Measurements from ENCODE around the gene TMEM256.
"Not testable (repeated sequence)": the region's sequence is repeated elsewhere in the genome, so short reads cannot be mapped to it uniquely, and the experiment has no call there.

TMEM256 gene

DNA sequence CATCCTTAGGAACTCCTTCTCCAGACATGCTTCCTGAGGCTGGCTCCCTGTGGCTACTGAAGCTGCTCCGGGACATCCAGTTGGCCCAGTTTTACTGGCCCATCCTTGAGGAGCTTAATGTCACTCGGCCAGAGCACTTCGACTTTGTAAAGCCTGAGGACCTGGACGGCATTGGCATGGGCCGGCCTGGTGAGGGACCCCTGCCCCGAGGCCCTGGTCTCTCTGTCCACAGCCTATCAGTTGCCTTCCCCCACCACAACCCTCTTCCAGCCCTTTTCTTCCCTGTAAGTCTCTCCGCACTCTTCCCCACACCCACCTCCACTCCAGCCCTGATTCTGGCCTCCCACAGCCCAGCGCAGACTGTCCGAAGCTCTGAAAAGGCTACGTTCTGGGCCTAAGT is 21.0 kb downstream of the TMEM256 start:
- no peak for DNase-seq

GRCh38 chr17:7380855-7381683 is 22.8 kb downstream of the TMEM256 start, which contains the start of gene TNK1:
TNK1 (plus strand) TSS chr17:7381089; CDS start chr17:7382927, 1,838 bp downstream.
- no peak for DNase-seq

GRCh38 chr17:7380321-7380720 is 23.6 kb downstream of the TMEM256 start:
- no peak for DNase-seq

- no peak for DNase-seq
Measured at GRCh38 chr17:7379134-7379533, 24.8 kb downstream of the TMEM256 start.

DNA sequence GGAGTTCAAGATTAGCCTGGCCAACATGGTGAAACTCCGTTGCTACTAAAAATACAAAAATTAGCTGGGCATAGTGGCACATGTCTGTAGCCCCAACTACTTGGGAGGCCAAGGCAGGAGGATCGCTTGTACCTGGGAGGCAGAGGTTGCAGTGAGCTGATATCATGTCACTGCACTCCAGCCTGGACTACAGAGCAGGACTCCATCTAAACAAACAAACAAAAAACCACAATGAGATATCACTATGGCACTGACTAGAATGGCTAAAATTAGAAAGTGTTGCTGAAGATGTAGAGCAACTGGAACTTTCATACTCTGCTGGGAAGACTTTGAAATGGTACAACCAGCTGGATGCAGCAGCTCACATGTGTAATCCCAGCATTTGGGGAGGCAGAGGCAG is 29.5 kb downstream of the TMEM256 start:
- no peak for DNase-seq

- DNase-seq = no peak
Measured at GRCh38 chr17:7370853-7371252, 33.0 kb downstream of the TMEM256 start.

- no peak for DNase-seq
Measured at GRCh38 chr17:7369825-7370224, 34.1 kb downstream of the TMEM256 start.

DNA sequence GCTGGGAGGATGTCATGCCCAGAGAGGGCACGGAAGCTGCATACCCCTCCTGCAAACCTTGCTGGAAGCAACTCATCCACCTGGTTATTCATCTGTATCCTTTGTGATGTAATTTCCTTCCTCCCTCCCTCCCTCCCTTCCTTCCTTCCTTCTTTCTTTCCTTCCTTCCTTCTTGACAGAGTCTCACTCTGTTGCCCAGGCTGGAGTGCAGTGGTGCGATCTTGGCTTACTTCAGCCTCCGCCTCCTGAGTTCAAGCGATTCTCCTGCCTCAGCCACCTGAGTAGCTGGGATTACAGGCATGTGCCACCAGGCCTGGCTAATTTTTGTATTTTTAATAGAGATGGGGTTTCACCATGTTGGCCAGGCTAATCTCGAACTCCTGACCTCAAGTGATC is 35.3 kb downstream of the TMEM256 start:
- not testable (repeated sequence) for DNase-seq

DNA sequence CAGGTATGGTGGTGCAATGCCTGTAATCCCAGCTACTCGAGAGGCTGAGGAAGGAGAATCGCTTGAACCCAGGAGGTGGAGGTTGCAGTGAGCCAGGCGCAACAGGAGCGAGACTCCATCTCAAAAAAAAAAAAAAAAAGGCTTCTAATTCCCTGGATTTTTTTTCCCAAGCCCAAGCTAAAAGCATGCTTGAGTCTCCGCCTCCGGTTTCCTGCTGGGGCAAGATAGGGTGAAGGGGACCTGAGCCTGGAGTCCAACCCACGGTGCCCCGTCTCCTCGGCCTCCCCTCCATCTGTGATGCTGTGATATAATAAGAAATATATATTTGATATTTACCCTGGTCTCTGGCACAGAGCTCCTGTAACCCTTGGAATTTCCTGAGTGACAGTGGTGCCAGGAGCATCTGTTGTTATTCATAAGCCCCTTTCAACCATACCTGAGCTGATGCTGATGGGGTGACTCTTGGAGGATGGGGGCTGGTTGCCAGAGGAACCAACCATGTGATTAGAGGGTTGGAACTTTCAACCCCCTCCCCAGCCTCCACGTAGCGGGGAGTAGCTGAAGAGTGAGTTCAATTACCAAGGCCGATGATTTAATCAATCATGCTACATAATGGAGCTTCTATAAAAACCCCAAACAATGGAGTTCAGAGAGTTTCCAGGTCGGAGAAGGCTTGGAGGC is 35.8 kb downstream of the TMEM256 start:
- DNase-seq = no peak

GRCh38 chr17:7367083-7367482 is 36.8 kb downstream of the TMEM256 start:
- DNase-seq = no peak

- not testable (repeated sequence) for DNase-seq
Measured at GRCh38 chr17:7365963-7366362, 37.9 kb downstream of the TMEM256 start.

- DNase-seq = no peak
Measured at GRCh38 chr17:7363311-7363710, 40.6 kb downstream of the TMEM256 start.

GRCh38 chr17:7361906-7362305 is 42.0 kb downstream of the TMEM256 start:
- DNase-seq = no peak

DNA sequence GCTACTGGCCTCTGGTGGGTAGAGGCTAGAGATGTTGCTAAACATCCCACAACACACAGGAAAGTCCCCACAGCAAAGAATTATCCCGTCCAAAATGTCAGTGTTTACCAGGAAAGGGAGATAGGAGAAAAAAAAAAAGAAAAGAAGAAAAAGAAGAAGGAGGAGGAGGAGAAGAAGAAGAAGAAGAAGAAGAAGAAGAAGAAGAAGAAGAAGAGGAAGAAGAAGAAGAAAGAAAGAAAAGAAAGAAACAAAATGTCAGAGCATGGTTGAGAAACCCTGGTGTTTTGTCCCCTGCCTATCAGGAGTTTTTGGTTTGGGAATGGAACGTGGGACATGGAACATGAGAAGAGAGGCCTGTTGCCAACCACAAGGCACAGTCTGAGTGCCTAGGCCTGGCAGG is 46.5 kb downstream of the TMEM256 start:
- no peak for DNase-seq

DNA sequence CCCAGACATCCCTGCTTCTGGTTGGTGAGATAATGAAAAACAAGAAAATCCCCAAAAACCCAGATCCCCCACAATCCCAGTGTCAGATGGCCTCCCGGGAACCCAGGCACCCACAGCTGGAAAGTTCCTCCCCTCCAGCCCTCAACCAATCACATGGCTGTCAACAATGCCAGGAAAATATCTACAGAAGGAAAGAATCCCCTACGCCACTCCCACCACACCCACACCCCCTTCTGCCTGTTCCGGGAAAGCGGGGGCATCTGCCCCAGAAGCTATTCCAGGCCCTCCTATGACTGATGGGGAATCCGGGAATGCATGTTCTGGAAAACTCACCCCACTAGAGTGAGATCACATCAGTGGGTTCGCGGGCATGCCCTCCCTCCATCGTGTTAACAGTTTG is 47.1 kb downstream of the TMEM256 start:
- DNase-seq = no peak

- peak; percentile 82 to 91 for DNase-seq
Measured at GRCh38 chr17:7356072-7356549, 47.8 kb downstream of the TMEM256 start.

GRCh38 chr17:7355573-7355972 is 48.3 kb downstream of the TMEM256 start:
- DNase-seq = no peak

DNA sequence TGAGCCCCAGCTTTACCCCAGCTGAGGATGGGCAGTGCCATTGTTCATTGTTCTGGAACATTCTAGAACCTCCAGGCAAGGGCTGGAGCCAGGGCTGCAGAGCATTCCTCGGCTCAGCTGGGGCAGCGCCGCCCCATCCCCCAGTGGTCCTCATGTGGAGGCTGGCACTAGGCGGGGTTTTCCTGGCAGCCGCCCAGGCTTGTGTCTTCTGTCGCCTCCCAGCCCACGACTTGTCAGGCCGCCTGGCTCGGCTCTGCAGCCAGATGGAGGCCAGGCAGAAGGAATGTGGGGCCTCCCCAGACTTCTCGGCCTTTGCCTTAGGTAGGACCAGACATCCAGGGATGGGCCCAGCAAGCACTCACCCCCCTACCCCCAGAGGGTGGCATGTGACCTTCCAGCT is 48.8 kb downstream of the TMEM256 start, which contains the start of gene TMEM95:
TMEM95 (plus strand) TSS at position 104 of the 400 bp plus-strand sequence; CDS start at position 153, 49 bp downstream.
- DNase-seq = peak; percentile 54 to 66

DNA sequence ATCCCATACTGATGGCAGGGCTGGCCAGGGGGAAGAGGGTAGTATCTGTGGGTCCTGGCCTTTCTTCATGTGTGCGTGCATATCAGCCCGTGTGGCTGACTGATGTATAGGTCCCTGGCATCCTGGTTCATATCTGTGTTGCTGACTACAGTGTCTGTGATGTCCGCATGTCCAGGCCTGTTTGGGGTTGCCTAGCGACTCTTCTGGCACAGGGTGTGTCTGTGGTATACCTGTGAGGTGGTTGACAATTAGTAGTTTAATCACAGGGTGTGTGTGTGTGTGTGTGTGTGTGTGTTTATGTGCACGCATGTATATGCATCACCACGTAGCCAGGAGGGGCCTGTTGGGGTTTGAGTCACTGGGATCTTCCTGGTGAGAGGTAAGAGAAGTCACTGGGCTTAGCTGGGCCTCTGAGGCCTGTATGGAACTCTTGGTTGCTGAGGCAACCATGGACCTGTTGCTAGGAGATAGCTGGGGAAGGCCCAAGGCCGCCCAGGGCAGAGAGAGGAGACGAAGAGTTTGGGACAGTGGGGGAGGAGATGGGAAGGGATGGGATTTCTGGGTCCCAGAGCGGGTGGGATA is 49.5 kb downstream of the TMEM256 start:
- DNase-seq = no peak
